GM10266 (cell line): ENCODE data around the gene NYNRIN.

ENCODE experiments used
- DNase-seq: peaks from one replicate; pipeline ENCODE4 v3.0.0; 2012; ENCODE audit errors: extremely low spot score
- CTCF ChIP-seq: IDR thresholded peaks from 2 replicates; pipeline ENCODE4 v1.5.1; 2012; ENCODE audit warnings: mild to moderate bottlenecking, low read depth; ENCODE audit not compliant: control insufficient read depth, insufficient read depth; ENCODE audit errors: missing control alignments

The NYNRIN gene

GRCh38 chr14:24465368-24465767 lies 66.6 kb downstream of the NYNRIN start:
- DNase-seq, result no peak
- no peak for TF ChIP-seq CTCF

GRCh38 chr14:24465805-24466204 lies 67.0 kb downstream of the NYNRIN start:
- DNase-seq, result no peak
- TF ChIP-seq CTCF, result no peak
